ENCODE results near the gene ASTN2. TPM values are rescaled to one million over a fixed set of nuclear protein-coding genes. Genes with fewer than 3 reads are reported as not detected.
A peak's percentile ranks its signal among the peaks of the same experiment; 100 is the strongest.

The ASTN2 gene
- total RNA-seq, 2 experiments from 2014 or later, result 1.7 to 4.2 TPM

- ChIA-PET POLR2A (no interaction called here), CTCF (ENCODE audit: unreplicated experiment) (no interaction called here)
- intact Hi-C loops (cut with micrococcal nuclease; ENCODE audit: unreplicated experiment), result no loop called here
- H3K79me2 ChIP-seq (ENCODE audit: insufficient read depth, low read depth, low read length), result no peaks in the 10 kb centered on the region
- no peaks in the 10 kb centered on the region for H3K9me2 ChIP-seq (ENCODE audit: insufficient read depth, low read length)
- no peak overlapping the region for H3K4me2 ChIP-seq (ENCODE audit: low read length)
- no peaks in the 10 kb centered on the region for H3K9me3 ChIP-seq (ENCODE audit: low read length)
- no peaks in the 10 kb centered on the region for H3K36me3 ChIP-seq (ENCODE audit: insufficient read depth, low read length)
- H3K4me3 ChIP-seq (ENCODE audit: low read depth, low read length, poor library complexity, severe bottlenecking), result no peak overlapping the region
- DNase-seq (ENCODE audit: low spot score), result no peak
- H3K4me1 ChIP-seq (ENCODE audit: insufficient read depth, low read length, poor library complexity, severe bottlenecking), result no peaks in the 10 kb centered on the region
- H3K27ac ChIP-seq (ENCODE audit: low read depth, low read length, poor library complexity, severe bottlenecking), result no peak overlapping the region
- H4K20me1 ChIP-seq (ENCODE audit: insufficient read depth, low read length), result no peaks in the 10 kb centered on the region
- no peak overlapping the region for H2AFZ ChIP-seq (ENCODE audit: low read length)
- TF ChIP-seq EZH2phosphoT487 (IDR thresholded peaks at IDR 0.05; ENCODE audit: borderline replicate concordance, low read depth, low read length), result no peak
- TF ChIP-seq CTCF (conservative IDR thresholded peaks at IDR 0.05; ENCODE audit: low read length), result 0 out of 2 replicates have a peak, but pooled peaks have one; percentile 42
- BruUV-seq (replicated peaks), result no TSS peak
These were observed 368.1 kb downstream of the ASTN2 start for GRCh38 chr9:117046666-117047327.

- BruUV-seq (replicated peaks), result no TSS peak
- DNase-seq (ENCODE audit: low spot score), result no peak
- H3K27ac ChIP-seq (ENCODE audit: low read depth, low read length, poor library complexity, severe bottlenecking), result no peak overlapping the region
- H3K4me2 ChIP-seq (ENCODE audit: low read length), result no peak overlapping the region
- TF ChIP-seq EZH2phosphoT487 (IDR thresholded peaks at IDR 0.05; ENCODE audit: borderline replicate concordance, low read depth, low read length) (no peak), CTCF (conservative IDR thresholded peaks at IDR 0.05; ENCODE audit: low read length) (no peak)
- no peaks in the 10 kb centered on the region for H3K79me2 ChIP-seq (ENCODE audit: insufficient read depth, low read depth, low read length)
- no peak overlapping the region for H3K4me3 ChIP-seq (ENCODE audit: low read depth, low read length, poor library complexity, severe bottlenecking)
- H3K9me3 ChIP-seq (ENCODE audit: low read length), result no peaks in the 10 kb centered on the region
- POLR2A ChIA-PET, result no interaction called here
- no peaks in the 10 kb centered on the region for H3K9me2 ChIP-seq (ENCODE audit: insufficient read depth, low read length)
- intact Hi-C loops (cut with micrococcal nuclease; ENCODE audit: unreplicated experiment), result no loop called here
- H3K36me3 ChIP-seq (ENCODE audit: insufficient read depth, low read length), result no peaks in the 10 kb centered on the region
- no peak overlapping the region for H2AFZ ChIP-seq (ENCODE audit: low read length)
- CTCF ChIA-PET (ENCODE audit: unreplicated experiment), result no interaction called here
- no peaks in the 10 kb centered on the region for H3K4me1 ChIP-seq (ENCODE audit: insufficient read depth, low read length, poor library complexity, severe bottlenecking)
- H4K20me1 ChIP-seq (ENCODE audit: insufficient read depth, low read length), result no peaks in the 10 kb centered on the region
These were observed 370.6 kb downstream of the ASTN2 start for GRCh38 chr9:117044241-117044640.

GRCh38 chr9:117043159-117043558 lies 371.7 kb downstream of the ASTN2 start:
- no peak for DNase-seq (ENCODE audit: low spot score)
- TF ChIP-seq CTCF (conservative IDR thresholded peaks at IDR 0.05; ENCODE audit: low read length) (no peak), EZH2phosphoT487 (IDR thresholded peaks at IDR 0.05; ENCODE audit: borderline replicate concordance, low read depth, low read length) (no peak)
- intact Hi-C loops (cut with micrococcal nuclease; ENCODE audit: unreplicated experiment), result no loop called here
- no peak overlapping the region for H3K4me2 ChIP-seq (ENCODE audit: low read length)
- CTCF ChIA-PET (ENCODE audit: unreplicated experiment), result no interaction called here
- no peaks in the 10 kb centered on the region for H3K4me1 ChIP-seq (ENCODE audit: insufficient read depth, low read length, poor library complexity, severe bottlenecking)
- H4K20me1 ChIP-seq (ENCODE audit: insufficient read depth, low read length), result no peaks in the 10 kb centered on the region
- no TSS peak for BruUV-seq (replicated peaks)
- no peaks in the 10 kb centered on the region for H3K9me3 ChIP-seq (ENCODE audit: low read length)
- H3K27ac ChIP-seq (ENCODE audit: low read depth, low read length, poor library complexity, severe bottlenecking), result no peak overlapping the region
- no peaks in the 10 kb centered on the region for H3K36me3 ChIP-seq (ENCODE audit: insufficient read depth, low read length)
- H3K9me2 ChIP-seq (ENCODE audit: insufficient read depth, low read length), result no peaks in the 10 kb centered on the region
- H2AFZ ChIP-seq (ENCODE audit: low read length), result no peak overlapping the region
- POLR2A ChIA-PET, result interaction anchor here (0.6 to 1.0 kb wide), 2 partner anchors 154 to 1614 kb away, joined by 3 to 4 read pairs; no protein-coding TSS in a partner anchor
- no peak overlapping the region for H3K4me3 ChIP-seq (ENCODE audit: low read depth, low read length, poor library complexity, severe bottlenecking)
- H3K79me2 ChIP-seq (ENCODE audit: insufficient read depth, low read depth, low read length), result no peaks in the 10 kb centered on the region
